CD14-positive monocyte (primary cell): ENCODE results near the gene GLB1L2. TPM values are rescaled to one million over a fixed set of nuclear protein-coding genes. Genes with fewer than 3 reads are reported as not detected.

Source experiments
- DNase-seq, 3 donors: peaks; one replicate each; pipeline ENCODE4 v3.0.0-alpha.2; 2011 to 2022
- H2AFZ ChIP-seq: 2 replicates; pipeline ENCODE4 v1.6.0; 2012; ENCODE audit warnings: mild to moderate bottlenecking, low read depth, low read length, inconsistent platforms; ENCODE audit not compliant: insufficient read depth, poor library complexity, severe bottlenecking
- H3K27ac ChIP-seq, 2 donors: 1 replicate in 1 of 2; 2 replicates in 1 of 2; pipeline ENCODE4 v1.5.1; 2012 to 2013; ENCODE audit warnings: low read length in 2 of 2, control low read depth in 1 of 2, inconsistent platforms in 1 of 2, low read depth in 1 of 2, mild to moderate bottlenecking in 1 of 2
- H3K27me3 ChIP-seq, 2 donors: one replicate each; pipeline versions ENCODE4 v1.6.0 to v1.6.1; 2011 to 2013; ENCODE audit warnings: low read length in 2 of 2; ENCODE audit not compliant: control insufficient read depth in 2 of 2, insufficient read depth in 2 of 2
- H3K36me3 ChIP-seq, 2 donors: replicated peaks in 1 of 2; 1 replicate in 1 of 2; 2 replicates in 1 of 2; pipeline versions ENCODE4 v1.5.1 to v1.6.1; 2012 to 2013; ENCODE audit warnings: low read length in 2 of 2, control low read depth in 1 of 2, inconsistent platforms in 1 of 2, mild to moderate bottlenecking in 1 of 2; ENCODE audit not compliant: insufficient read depth in 2 of 2, control insufficient read depth in 1 of 2
- H3K4me1 ChIP-seq, 2 donors: 1 replicate in 1 of 2; 2 replicates in 1 of 2; pipeline versions ENCODE4 v1.5.1 to v1.6.1; 2012 to 2013; ENCODE audit warnings: low read length in 2 of 2, control low read depth in 1 of 2, inconsistent platforms in 1 of 2, mild to moderate bottlenecking in 1 of 2, moderate library complexity in 1 of 2; ENCODE audit not compliant: insufficient read depth in 2 of 2, control insufficient read depth in 1 of 2
- H3K4me2 ChIP-seq: replicated peaks from 2 replicates; pipeline ENCODE3; 2012; ENCODE audit warnings: low read length, moderate library complexity, mild to moderate bottlenecking; ENCODE audit not compliant: poor library complexity, severe bottlenecking; ENCODE audit errors: extremely low read depth
- H3K4me3 ChIP-seq, 3 experiments: fragments of 200-600 bp in 1 of 3; sonication (generic) in 1 of 3; replicated peaks in 1 of 3; 1 replicate in 2 of 3; 2 replicates in 1 of 3; pipeline ENCODE4 v1.5.1; 2011 to 2013; ENCODE audit warnings: low read length in 3 of 3, mild to moderate bottlenecking in 3 of 3, control low read depth in 2 of 3, low read depth in 2 of 3, inconsistent platforms in 1 of 3, moderate library complexity in 1 of 3
- H3K79me2 ChIP-seq: 2 replicates; pipeline ENCODE4 v1.6.0; 2012; ENCODE audit warnings: mild to moderate bottlenecking, control low read depth, inconsistent platforms, low read length, moderate library complexity; ENCODE audit not compliant: insufficient read depth
- H3K9ac ChIP-seq: 2 replicates; pipeline ENCODE4 v1.6.0; 2017; ENCODE audit warnings: low read length, mild to moderate bottlenecking; ENCODE audit not compliant: insufficient read depth, poor library complexity, severe bottlenecking
- H3K9me3 ChIP-seq, 2 donors: replicated peaks in 1 of 2; 1 replicate in 1 of 2; 2 replicates in 1 of 2; pipeline versions ENCODE4 v1.5.1 to v1.6.1; 2012 to 2013; ENCODE audit warnings: low read length in 2 of 2, control low read depth in 1 of 2; ENCODE audit not compliant: control insufficient read depth in 1 of 2, insufficient read depth in 1 of 2
- H4K20me1 ChIP-seq: 2 replicates; pipeline ENCODE4 v1.6.0; 2012; ENCODE audit warnings: mild to moderate bottlenecking, low read length, control low read depth, moderate library complexity; ENCODE audit not compliant: insufficient read depth
- H3K27ac Mint-ChIP-seq, 7 donors: one replicate each; pipeline ENCODE4 v1.8.0; 2020; ENCODE audit warnings: mild to moderate bottlenecking in 7 of 7, mixed read lengths in 7 of 7, moderate library complexity in 6 of 7, inconsistent platforms in 2 of 7
- H3K27me3 Mint-ChIP-seq, 3 donors: one replicate each; pipeline ENCODE4 v1.8.0; 2021 to 2022; ENCODE audit warnings: low read depth in 3 of 3, mild to moderate bottlenecking in 3 of 3, mixed read lengths in 3 of 3, moderate library complexity in 3 of 3, inconsistent platforms in 1 of 3
- H3K36me3 Mint-ChIP-seq, 2 donors: one replicate each; pipeline ENCODE4 v1.8.0; 2020; ENCODE audit warnings: mixed read lengths in 2 of 2, inconsistent platforms in 1 of 2, mild to moderate bottlenecking in 1 of 2
- H3K4me1 Mint-ChIP-seq: one replicate; pipeline ENCODE4 v1.8.0; 2020; ENCODE audit warnings: mild to moderate bottlenecking, mixed read lengths
- H3K4me3 Mint-ChIP-seq, 2 donors: one replicate each; pipeline ENCODE4 v1.8.0; 2020; ENCODE audit warnings: mild to moderate bottlenecking in 2 of 2, mixed read lengths in 2 of 2, moderate library complexity in 1 of 2
- H3K9me3 Mint-ChIP-seq, 7 donors: one replicate each; pipeline ENCODE4 v1.8.0; 2020 to 2022; ENCODE audit warnings: mixed read lengths in 7 of 7, mild to moderate bottlenecking in 6 of 7, moderate library complexity in 6 of 7, inconsistent platforms in 2 of 7
- WGBS: methylation state at CpG from one replicate; pipeline ENCODE4 v1.1.5; 2013; ENCODE audit warnings: missing lambda C conversion rate; ENCODE audit not compliant: insufficient coverage; 5-methylcytosine and 5-hydroxymethylcytosine counted together
- intact Hi-C, 2 donors: fragments of 100-400 bp; cut with micrococcal nuclease; formaldehyde crosslinking; loops; one replicate each; pipeline versions ENCODE4 v1.15.0 to v1.15.1; 2023
- polyA plus RNA-seq, 3 donors: library from polyadenylated mRNA; depleted of rRNA in 1 of 3; unstranded in 2 of 3; stranded (reverse) in 1 of 3; fragments of 300-500 nt in 2 of 3; fragments of >200 nt in 1 of 3; fragmentation: Illumina TruSeq in 2 of 3; gene quantifications; 1 replicate in 2 of 3; 2 replicates in 1 of 3; pipeline ENCODE4 v1.2.3, GENCODE V29; 2012 to 2021
- TF ChIP-seq, protein P1 (sequence below): fragments of 200-600 bp; IDR thresholded peaks from one replicate; pipeline ENCODE4 v1.8.0; 2022; ENCODE audit warnings: antibody characterized with exemption, mild to moderate bottlenecking

Gene GLB1L2
- polyA plus RNA-seq, 3 donors: not detected

DNA sequence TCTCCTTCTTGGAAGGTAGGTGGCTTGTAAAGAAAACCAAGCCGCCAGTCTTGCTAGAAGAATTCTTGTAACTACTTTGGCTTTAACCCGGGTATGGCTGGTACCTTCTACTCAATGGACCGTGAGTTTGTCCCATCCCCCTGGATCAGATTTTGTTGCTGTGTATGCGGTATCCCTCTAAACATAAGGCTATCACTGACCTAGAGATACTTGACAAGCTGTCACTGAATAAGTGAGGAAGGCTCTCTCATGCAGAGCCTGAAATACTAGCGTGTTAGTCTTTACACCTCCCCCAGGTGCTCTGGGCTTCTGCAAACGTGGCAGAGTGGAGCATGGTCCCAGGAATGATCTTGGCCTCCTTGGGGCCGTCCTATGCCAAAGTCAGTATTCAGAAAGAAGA, 34.5 kb downstream of the GLB1L2 start:
- H3K4me2 ChIP-seq: no peak overlapping the region
- H2AFZ ChIP-seq: no peak overlapping the region
- H3K4me1 ChIP-seq: no peaks in the 10 kb centered on the region
- no peaks in the 10 kb centered on the region for H3K27me3 ChIP-seq
- Mint-ChIP-seq H3K27me3 (peaks cover 2 to 7% (median 3%) of the 10 kb centered on the region in 3 donors), H3K36me3 (no peaks in the 10 kb centered on the region), H3K27ac (no peak overlapping the region), H3K4me1 (no peaks in the 10 kb centered on the region), H3K9me3 (peaks cover 0 to 2% (median 0%) of the 10 kb centered on the region in 7 donors), H3K4me3 (no peak overlapping the region)
- TF ChIP-seq, protein P1, sequence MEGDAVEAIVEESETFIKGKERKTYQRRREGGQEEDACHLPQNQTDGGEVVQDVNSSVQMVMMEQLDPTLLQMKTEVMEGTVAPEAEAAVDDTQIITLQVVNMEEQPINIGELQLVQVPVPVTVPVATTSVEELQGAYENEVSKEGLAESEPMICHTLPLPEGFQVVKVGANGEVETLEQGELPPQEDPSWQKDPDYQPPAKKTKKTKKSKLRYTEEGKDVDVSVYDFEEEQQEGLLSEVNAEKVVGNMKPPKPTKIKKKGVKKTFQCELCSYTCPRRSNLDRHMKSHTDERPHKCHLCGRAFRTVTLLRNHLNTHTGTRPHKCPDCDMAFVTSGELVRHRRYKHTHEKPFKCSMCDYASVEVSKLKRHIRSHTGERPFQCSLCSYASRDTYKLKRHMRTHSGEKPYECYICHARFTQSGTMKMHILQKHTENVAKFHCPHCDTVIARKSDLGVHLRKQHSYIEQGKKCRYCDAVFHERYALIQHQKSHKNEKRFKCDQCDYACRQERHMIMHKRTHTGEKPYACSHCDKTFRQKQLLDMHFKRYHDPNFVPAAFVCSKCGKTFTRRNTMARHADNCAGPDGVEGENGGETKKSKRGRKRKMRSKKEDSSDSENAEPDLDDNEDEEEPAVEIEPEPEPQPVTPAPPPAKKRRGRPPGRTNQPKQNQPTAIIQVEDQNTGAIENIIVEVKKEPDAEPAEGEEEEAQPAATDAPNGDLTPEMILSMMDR: no peak
- intact Hi-C loops: no loop called here
- no peak overlapping the region for H3K4me3 ChIP-seq
- H3K79me2 ChIP-seq: no peaks in the 10 kb centered on the region
- H3K36me3 ChIP-seq: no peaks in the 10 kb centered on the region
- no peaks in the 10 kb centered on the region for H4K20me1 ChIP-seq
- H3K27ac ChIP-seq: no peak overlapping the region
- 78% methylated on average over 4 of the region's 7 CpGs for WGBS
- no peaks in the 10 kb centered on the region for H3K9me3 ChIP-seq
- no peak overlapping the region for H3K9ac ChIP-seq
- no peak for DNase-seq

DNA sequence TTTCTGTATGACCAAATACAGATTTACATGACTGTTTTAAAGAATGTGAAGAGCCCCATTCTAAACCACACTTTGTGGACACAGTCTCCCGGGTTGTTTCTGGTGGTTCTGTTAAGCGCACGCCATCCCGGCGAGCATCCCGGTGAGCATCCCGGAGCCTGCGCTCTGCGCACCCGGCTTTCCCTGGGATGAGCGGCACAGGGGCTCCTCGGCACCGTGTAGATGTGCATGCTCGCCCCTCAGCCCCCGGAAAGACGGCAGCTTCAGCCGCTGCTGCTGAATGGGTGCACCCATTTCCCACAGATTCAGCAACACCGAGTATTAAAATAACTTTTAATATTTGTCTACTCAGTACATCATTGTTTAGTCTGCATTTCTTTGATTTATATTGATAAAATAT, 36.0 kb downstream of the GLB1L2 start:
- H3K4me3 Mint-ChIP-seq: no peak overlapping the region
- Histone ChIP-seq H3K4me1 (no peaks in the 10 kb centered on the region), H3K79me2 (no peaks in the 10 kb centered on the region), H4K20me1 (no peaks in the 10 kb centered on the region), H3K9ac (no peak overlapping the region), H2AFZ (no peak overlapping the region), H3K9me3 (no peaks in the 10 kb centered on the region), H3K4me2 (no peak overlapping the region), H3K27ac (no peak overlapping the region), H3K36me3 (no peaks in the 10 kb centered on the region), H3K4me3 (no peak overlapping the region), H3K27me3 (no peaks in the 10 kb centered on the region)
- WGBS: 94% methylated on average over 13 of the region's 18 CpGs
- no peak overlapping the region for H3K27ac Mint-ChIP-seq
- TF ChIP-seq, protein P1: no peak
- DNase-seq: no peak
- intact Hi-C loops: no loop called here
- H3K27me3 Mint-ChIP-seq: peaks cover 0 to 3% (median 1%) of the 10 kb centered on the region in 3 donors
- H3K36me3 Mint-ChIP-seq: no peaks in the 10 kb centered on the region
- no peaks in the 10 kb centered on the region for H3K4me1 Mint-ChIP-seq
- H3K9me3 Mint-ChIP-seq: no peaks in the 10 kb centered on the region
